C4-2B (cell line): ENCODE measurements around the gene ATAD3B.

Source experiments
- CTCF ChIP-seq: fragments of 450-650 bp; conservative IDR thresholded peaks from 2 replicates; pipeline ENCODE4 v1.5.1; 2017; ENCODE audit warnings: mild to moderate bottlenecking
- ZFX ChIP-seq: fragments of 450-650 bp; IDR thresholded peaks from 2 replicates; pipeline ENCODE4 v1.6.1; 2017

- no peak for TF ChIP-seq CTCF
- TF ChIP-seq ZFX, result no peak
Observed at GRCh38 chr1:1434824-1435105, 36.8 kb upstream of the ATAD3B start.
